ENCODE measurements around the gene CASS4. TPM values are rescaled to one million over a fixed set of nuclear protein-coding genes. Genes with fewer than 3 reads are reported as not detected.

Gene CASS4
- total and polyA plus RNA-seq, 9 of the 15 experiments (the other 6 are each of a cell fraction or from before 2014, with no cell fraction given): 8.1 to 53.8 (median 26.7) TPM

DNA sequence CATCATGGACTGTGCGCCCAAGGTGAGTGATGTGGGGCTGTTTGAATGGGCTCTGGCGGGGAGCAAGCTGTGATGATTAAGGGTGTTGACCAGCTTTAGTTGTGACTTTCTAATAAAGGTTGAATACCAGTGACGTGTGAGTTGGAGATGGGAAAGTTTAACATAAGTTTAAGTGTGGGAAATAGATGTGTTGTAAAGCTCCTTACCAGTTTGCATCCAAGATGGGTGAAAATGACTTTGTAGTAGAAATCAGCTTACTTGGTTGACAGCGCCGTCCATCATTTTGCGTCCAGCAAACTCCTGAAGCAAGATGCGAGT is 372 bp downstream of the CASS4 start (continued):
- TF ChIP-seq NONO (IDR thresholded peaks at IDR 0.05; ENCODE audit: low read depth in 2 of 2, low read length in 1 of 2) (no peak), MTA1 (IDR thresholded peaks at IDR 0.05; ENCODE audit: borderline replicate concordance) (no peak), XRCC3 (IDR thresholded peaks at IDR 0.05) (no peak), ZFPM2 (CRISPR knock-in tag; IDR thresholded peaks at IDR 0.05) (no peak), GABPA (tag; conservative IDR thresholded peaks at IDR 0.05; ENCODE audit: low read depth) (0 out of 2 replicates have a peak, but pooled peaks have one; percentile 9), ZNF143 (CRISPR knock-in tag; IDR thresholded peaks at IDR 0.05) (no peak), CSDE1 (IDR thresholded peaks at IDR 0.05) (no peak), ATF7 (IDR thresholded peaks at IDR 0.05) (0 out of 2 replicates have a peak, but pooled peaks have one; percentile 46), HOXB6 (CRISPR knock-in tag; IDR thresholded peaks at IDR 0.05; ENCODE audit: borderline replicate concordance) (no peak), ZKSCAN1 (IDR thresholded peaks at IDR 0.05; ENCODE audit: low read depth, low read length) (no peak), NCOR1 (IDR thresholded peaks at IDR 0.05) (no peak), IFI16 (CRISPR knock-in tag; IDR thresholded peaks at IDR 0.05) (no peak), ARHGAP35 (IDR thresholded peaks at IDR 0.05; ENCODE audit: partially characterized antibody) (no peak), SREBF1 (IDR thresholded peaks at IDR 0.05; ENCODE audit: borderline replicate concordance, low read depth, low read length) (no peak), EZH2 (IDR thresholded peaks at IDR 0.05; ENCODE audit: borderline replicate concordance, low read depth, low read length) (no peak), HDAC1 (IDR thresholded peaks at IDR 0.05) (peak; percentile 4 to 17; a peak in 1 of 4 replicates)
- TF ChIP-seq, protein P1, sequence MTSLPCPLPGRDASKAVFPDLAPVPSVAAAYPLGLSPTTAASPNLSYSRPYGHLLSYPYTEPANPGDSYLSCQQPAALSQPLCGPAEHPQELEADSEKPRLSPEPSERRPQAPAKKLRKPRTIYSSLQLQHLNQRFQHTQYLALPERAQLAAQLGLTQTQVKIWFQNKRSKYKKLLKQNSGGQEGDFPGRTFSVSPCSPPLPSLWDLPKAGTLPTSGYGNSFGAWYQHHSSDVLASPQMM (CRISPR knock-in tag; IDR thresholded peaks at IDR 0.05): no peak
- TF ChIP-seq, protein P2, sequence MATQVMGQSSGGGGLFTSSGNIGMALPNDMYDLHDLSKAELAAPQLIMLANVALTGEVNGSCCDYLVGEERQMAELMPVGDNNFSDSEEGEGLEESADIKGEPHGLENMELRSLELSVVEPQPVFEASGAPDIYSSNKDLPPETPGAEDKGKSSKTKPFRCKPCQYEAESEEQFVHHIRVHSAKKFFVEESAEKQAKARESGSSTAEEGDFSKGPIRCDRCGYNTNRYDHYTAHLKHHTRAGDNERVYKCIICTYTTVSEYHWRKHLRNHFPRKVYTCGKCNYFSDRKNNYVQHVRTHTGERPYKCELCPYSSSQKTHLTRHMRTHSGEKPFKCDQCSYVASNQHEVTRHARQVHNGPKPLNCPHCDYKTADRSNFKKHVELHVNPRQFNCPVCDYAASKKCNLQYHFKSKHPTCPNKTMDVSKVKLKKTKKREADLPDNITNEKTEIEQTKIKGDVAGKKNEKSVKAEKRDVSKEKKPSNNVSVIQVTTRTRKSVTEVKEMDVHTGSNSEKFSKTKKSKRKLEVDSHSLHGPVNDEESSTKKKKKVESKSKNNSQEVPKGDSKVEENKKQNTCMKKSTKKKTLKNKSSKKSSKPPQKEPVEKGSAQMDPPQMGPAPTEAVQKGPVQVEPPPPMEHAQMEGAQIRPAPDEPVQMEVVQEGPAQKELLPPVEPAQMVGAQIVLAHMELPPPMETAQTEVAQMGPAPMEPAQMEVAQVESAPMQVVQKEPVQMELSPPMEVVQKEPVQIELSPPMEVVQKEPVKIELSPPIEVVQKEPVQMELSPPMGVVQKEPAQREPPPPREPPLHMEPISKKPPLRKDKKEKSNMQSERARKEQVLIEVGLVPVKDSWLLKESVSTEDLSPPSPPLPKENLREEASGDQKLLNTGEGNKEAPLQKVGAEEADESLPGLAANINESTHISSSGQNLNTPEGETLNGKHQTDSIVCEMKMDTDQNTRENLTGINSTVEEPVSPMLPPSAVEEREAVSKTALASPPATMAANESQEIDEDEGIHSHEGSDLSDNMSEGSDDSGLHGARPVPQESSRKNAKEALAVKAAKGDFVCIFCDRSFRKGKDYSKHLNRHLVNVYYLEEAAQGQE (IDR thresholded peaks at IDR 0.05; ENCODE audit: borderline replicate concordance): no peak
- TF ChIP-seq, protein P2 (CRISPR knock-in tag; IDR thresholded peaks at IDR 0.05; ENCODE audit: low read depth): no peak
- TF ChIP-seq, protein P3, sequence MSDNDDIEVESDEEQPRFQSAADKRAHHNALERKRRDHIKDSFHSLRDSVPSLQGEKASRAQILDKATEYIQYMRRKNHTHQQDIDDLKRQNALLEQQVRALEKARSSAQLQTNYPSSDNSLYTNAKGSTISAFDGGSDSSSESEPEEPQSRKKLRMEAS (CRISPR knock-in tag; IDR thresholded peaks at IDR 0.05): 0 out of 2 replicates have a peak, but pooled peaks have one; percentile 3
